Measurements from ENCODE around the gene KIAA1755.

The KIAA1755 gene

DNA sequence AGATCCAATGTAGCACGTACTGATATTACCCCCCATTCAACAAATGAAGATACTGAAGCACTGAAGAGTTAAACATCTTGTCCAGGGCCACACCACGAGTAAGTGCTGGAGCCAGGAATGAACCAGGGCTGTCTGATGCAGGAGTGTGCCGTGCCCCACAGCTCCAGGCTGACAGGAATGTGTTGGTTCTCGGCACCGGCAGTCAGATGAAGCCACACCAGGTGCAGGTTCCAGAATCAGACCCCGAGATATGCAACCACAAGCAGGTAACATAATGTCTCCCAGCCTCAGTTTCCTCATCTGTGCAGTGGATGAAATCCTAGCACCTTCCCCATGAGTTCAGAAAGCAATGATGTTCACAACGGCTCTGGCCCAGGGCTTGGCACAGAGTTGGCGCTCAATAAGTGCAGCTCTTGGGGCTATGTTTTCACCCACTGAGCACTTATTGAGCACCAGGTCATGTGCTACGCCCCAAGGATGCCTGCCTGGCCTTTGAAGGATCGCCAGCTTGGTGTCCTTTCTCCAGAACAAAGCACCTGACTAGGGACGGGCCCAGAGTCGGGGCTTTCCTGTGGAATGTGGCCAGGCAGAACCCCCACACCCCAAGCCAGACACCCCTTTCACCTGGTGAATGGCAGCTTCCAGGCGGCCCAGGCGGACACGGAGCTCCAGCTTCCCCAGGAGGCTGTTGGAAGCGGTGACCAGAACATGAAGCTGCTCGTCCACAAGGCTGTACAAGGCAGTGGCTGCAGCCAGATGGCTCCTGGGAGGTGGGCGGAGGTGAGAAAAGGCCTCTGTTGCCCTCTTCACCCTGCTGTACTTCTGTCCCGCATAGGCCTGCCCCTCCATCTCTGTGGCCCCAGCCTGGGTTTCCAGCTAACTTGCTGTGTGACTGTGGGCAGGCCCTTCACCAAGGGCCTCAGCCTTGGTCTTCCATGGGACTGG is 41.3 kb downstream of the KIAA1755 start:
- no peak for DNase-seq (ENCODE audit: low read depth, low spot score)

DNA sequence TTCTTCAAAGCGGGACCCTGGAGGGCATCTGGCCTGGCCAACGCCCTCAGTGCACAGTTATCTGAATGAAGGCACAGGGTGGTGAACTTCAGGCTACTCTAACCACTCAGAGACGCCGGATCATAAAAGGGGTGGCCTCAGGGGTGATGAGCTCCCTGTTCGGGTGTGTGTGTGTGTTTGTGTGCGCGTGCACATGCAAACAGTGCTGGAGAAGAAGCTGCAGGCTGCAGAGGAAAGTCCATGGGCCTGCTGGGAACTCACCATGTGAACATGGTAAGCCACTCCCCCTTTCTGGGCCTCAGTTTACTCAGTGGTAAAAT is 42.0 kb downstream of the KIAA1755 start:
- no peak for DNase-seq (ENCODE audit: low read depth, low spot score)

DNA sequence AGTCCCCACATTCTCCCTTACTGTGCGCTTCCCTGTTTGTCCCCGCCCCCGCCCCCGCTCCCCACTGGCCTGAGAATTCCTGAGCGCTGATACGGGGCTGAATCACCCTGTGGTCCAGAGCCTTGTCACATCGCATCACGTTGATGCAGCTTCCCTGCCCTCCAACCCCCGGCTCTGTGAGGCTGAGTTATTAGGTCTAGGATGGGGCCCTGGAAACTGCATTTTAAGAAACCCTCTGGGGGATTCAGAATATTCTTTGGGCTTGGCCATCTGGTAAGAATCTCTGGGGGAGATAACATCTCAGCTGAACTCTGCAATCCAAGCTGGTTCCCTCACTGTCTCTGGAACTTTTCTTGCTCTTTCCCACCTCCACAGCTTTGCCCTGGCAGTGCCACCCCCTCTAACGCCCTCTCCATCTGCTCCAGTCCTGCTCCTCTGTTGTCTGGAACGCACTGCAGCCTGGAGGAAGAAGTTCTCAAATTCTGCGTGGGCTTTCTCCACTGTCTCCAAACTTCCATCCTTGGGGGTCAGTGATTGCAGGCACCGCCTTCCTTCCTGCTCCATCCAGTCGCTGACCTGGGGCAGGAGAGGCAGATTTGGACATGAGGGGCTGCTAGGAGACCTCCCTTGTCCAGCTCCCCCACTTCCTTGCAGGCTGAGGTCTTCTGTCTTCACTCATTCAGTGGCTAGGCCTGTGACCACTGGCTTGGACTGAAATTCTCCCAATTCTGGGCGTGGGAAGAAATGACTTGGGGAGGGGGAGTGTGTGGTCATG is 42.6 kb downstream of the KIAA1755 start:
- DNase-seq (ENCODE audit: low read depth, low spot score), result no peak

DNA sequence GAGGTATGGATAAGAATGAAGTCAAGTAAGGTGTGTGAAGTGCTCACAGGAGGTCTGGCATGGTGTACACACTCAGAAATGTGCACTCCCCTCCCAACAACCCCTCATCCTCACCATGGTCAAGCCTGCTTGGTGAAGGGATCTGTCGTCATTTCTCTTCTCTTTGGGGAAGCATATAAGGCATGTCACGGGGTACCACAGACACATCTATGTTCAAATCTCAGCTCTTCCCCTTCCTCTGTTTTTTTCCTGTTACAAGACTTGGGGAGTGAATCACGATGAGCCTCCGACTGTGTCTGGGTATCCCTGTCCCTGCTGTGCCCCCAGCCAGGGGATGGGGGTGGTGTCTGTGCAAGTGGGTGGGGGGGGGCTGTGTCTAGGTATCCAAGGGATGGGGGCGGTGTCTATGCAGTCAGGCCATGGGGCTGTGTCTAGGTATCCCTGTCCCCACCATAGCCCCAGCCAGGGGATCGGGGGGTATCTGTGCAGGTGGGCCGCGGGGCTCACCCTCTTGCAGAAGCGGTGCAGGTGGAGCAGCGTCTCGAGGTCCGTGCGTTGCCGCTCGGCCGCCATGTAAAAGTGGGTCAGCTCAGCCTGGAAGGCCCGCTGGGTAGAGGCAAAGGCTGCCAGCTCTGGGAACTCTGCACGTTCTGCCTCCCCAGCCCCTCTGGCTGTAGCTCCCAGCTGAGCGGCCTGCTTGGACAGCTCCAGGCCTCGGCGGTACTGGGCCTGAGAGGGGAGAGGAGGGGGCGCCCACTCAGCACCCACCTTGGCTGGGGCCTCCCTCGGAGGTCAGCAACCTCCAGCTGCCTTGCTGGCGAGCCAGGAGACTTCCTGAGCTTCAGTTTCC is 43.6 kb downstream of the KIAA1755 start:
- no peak for DNase-seq (ENCODE audit: low read depth, low spot score)

DNA sequence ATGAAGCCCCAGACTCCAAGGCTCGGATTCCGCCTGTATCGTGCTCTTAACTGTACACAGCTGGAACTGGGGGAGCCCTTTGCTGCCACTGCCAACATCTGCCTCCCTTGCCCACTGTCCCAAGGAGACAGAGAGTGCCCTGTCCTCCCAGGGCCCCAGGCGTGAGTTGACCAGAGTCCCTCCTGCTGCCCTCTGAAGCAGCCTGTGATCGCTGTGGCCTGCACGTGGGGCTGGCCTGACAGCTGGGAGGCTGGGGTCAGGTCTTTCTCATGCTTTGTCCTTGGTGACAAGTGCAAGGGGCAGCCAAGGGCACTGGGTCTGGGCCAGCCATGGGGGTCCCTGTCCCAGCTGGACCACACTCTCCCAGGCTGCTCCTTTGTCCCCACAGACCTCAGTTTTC is 44.3 kb downstream of the KIAA1755 start:
- no peak for DNase-seq (ENCODE audit: low read depth, low spot score)

DNA sequence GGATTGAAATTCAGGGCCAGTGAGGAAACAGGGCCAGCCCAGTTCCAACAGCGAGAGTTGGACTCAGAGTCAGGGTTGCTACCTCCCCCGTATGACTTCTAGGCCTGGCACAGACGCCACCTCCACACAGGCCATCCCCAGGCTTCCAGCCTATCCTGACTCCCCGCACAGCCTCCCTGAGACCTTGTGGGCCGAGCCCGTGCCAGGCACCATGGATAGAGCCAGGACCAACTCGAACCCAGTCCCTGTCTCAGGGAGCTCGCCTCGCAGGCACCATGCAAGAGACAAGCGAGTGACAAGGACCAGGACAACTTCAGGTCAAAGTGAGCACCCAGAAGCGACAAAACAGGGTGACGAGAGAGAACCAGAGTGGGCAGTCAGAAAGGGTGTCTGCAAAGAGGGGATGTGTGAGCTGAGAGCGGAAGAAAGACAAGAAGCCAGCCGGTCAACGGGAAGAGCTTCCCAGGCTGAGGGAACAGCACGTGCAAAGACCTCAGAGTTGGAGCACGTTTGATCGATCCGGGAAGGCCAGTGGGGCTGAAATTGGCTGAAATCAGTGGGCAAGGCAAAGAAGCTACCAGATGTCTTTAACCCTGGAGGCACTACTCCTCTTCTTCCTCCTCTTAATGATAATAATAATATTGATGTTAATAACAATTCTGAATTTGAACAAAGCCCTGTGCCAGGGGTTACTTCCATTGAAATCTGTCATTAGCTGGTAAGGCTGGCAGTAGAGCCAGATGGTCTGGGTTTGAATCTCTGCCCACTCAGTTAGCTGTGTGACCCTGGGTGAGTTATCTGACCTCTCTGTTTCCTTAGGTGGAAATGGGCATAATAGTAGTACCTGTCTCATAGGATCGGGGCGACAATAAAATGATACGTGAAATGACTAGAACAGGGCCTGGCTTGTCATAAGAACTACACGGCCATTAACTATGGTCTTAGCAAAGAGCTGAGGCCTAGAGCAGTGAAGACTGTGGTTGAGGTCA is 45.0 kb downstream of the KIAA1755 start:
- no peak for DNase-seq (ENCODE audit: low read depth, low spot score)

DNA sequence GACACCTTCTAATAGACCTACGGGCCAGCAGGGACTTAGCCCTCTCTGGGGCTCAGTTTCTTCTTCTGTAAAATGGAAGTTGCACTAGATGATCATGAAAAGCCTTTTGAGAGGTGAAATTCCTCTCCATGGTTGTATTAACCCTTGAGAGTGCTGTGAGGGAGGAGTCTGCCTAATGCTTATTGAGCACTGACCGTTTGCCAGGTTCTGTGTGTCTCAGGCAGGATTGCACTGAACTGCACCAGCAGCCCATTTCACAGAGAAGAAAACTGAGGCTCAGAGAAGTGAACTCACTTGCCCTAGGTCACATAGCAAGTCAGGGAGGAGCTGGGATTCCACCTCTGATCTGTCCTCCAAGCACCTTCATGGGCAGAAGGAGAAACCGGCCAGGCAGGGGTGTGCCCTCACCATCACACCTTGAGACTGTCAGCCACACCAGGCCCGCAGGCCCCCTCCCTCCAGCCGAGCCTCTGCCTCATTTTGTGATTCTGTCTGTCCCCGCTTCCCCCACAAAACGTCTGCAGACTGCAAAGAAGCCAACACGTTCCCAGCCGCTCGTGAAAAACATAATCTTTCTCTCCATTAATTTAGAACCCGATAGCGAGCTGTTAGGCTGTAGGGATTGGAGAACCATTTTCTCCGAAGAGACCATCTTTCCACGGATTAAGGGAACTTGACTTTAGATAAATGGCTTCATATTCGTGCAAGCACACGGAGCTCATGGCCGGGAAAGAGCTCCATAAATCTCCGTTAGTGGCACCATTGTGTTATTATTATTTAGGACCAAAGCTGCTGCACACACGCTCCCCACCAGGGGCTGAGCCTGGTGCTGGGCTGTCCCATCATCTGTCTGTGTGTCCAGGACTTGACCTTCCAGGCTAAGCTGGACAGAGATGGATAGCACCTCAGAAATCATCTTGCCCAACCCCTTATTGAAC is 46.0 kb downstream of the KIAA1755 start:
- DNase-seq (ENCODE audit: low read depth, low spot score), result no peak

DNA sequence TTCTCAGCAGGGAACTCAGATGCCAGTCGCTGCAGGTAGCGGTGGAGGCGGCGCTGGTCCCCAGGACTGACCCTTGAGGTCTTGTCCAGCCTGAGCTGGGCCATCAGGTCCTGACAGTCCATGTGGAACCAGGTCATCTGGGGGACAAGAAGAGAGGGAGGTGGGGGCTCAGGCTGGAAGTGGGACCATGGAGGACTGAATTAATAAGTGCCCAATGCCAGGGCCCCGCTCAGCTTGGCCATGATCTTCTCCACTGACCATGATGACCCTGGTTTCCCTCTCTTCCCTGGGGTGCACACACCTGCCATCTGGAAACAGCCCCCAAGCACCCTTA is 47.0 kb downstream of the KIAA1755 start:
- no peak for DNase-seq (ENCODE audit: low read depth, low spot score)

DNA sequence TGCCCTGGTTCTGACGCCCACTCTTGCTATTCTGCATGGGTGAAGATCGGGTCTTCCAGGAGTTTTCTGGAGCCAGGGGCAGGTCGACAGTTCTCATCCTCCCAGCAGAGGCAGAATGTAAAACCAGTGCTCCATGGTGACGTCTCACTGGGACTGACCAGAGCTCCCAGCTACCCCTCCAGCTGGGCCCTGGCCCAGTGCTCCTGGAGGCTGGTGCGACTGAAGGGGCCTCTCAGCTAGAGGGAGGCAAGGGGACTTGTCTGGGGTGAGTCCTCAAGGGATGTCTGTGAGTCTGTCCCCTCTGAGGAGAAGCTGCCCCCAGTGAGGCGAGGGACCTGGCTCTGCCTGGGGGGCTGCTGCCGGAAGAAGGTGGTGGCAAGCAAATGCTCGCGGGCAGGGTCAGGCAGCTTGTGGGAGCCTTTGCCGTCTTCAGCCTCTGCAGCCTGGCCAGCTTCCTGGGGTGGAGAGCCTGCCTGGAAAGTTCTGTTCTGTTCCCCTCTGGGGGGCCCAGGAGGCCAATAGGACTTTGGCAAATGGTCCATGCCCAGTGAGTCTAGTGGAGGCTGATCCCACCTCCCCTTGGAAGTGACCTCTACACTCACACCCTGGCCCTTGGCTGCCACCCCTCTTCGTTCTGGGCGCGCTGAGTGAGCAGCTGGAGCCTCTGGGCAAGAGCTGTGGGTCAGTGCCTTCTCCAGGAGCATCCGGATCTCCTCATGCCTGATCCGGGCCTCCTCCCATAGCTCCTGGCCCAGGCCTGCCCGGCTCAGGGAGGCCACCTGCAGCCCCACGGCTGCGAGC is 47.5 kb downstream of the KIAA1755 start:
- no peak for DNase-seq (ENCODE audit: low read depth, low spot score)

DNA sequence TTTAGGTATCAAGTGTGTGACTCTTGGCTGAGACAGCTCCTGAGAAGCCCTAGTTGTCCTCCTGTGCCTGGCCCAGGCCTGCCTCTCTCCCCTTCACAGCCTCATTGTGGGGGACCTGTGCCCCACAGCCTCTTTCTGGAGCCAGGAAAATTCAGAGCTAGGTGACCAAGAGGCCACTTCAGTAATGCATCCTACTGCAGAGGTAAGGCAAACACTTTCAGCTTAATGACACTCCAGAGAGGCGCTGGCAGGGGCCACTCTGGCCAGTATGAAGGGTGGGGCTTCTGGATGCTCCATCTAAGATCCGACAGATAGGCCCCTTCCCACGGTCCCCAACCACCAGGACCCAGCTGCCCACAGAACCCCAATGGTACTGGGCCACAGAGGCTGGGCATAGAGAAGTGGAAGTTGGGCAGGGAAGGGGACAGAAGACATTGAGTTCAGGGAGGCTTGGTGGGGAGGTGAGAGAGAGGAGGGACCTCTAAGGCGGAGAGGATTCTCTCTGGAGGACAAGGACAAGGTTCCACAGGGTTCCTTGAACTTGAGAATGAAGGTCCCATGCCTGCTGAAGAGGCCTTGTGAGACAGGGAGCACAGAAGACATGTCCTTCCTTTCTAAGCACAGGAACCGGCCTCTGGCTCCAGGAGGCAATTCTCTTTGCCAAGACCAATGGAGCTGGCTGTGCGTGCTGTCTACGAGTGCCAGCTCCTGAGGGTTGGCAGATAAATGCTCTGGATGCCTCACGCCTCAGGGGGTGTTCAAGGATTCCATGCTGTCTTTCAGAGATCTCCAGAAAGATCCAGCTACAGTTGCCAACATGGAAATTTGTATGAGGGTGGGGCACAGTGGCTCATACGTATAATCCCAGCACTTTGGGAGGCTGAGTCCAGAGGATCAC is 49.1 kb downstream of the KIAA1755 start:
- DNase-seq (ENCODE audit: low read depth, low spot score), result no peak

DNA sequence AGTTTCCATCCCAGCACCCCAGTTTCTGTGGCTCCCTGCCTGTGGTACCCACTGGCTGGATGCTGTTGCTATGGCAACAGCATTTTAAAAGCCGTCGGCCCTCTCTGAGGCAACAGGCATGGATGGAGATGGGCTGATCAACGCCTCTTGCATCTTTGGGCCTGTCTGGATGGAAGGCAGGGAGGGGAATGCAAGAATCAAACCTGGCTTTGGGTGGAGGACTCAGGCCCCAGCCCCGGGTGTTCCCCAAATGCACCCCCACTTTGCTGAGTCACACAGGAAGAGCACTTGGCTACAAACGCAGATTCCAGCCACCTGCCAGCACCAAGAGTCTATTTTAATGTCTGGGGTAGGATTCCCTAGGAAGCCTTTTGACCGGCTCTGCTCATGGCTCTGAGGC is 49.8 kb downstream of the KIAA1755 start:
- DNase-seq (ENCODE audit: low read depth, low spot score), result no peak

DNA sequence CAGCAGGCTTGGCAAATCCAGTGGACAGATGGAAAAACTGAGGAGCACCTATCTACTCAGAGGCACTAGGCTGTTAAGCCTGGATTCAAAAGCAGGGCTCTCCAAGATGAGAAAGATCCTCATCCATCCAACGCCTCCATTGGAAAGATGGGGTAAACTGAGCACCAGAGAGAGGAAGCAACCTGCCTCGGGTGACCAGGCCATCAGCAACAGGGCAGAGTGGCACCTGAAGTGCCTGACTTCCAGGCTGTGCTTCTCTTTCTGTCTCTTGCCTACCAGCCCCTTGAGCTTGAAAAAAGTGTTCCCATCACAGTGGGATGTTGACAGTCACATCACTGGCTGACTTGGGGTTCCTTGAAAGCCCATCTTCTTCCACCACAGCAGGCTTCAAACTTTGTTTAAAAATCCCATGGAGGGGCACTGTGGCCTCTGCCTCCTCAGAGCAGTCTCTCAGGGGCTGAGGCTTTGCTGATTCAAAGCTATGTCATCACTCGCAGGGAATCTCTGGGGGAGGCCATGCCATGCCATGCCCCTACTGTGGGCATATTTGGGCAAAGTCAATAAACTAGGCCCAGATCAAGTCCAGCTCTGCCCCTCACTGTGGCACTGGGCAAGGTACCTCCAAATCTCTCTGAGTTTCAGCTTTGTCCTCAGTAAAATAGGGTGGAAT is 50.7 kb downstream of the KIAA1755 start:
- DNase-seq (ENCODE audit: low read depth, low spot score), result no peak

DNA sequence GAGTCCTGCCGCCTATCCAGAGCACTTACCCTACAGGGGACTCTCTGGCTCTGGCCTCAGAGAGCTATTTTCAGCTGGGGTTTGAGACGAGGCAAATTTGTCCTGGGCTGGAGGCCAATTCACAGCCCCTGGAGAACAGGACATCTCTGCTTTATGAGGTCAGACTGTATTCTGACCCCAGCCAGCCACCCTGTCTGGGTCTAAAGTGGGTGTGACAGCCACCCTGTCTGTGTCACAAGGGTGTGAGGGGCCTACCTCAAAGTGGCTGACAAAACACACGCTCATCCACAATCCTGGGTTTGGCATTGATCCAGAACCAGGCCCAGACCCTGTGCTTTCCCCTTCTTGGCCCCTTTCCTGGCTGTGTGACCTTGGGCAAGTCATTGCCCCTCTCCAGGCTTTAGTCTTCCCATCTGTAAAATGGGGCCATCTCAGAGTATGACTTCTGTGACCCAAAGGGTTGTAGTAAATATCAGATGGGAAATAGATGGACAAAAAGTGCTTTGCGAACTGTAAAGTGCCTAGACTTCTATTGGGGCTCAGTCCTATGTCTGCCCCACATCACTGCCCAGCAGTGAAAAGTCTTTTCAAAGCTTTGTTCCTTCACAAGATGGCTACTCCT is 51.4 kb downstream of the KIAA1755 start:
- no peak for DNase-seq (ENCODE audit: low read depth, low spot score)

DNA sequence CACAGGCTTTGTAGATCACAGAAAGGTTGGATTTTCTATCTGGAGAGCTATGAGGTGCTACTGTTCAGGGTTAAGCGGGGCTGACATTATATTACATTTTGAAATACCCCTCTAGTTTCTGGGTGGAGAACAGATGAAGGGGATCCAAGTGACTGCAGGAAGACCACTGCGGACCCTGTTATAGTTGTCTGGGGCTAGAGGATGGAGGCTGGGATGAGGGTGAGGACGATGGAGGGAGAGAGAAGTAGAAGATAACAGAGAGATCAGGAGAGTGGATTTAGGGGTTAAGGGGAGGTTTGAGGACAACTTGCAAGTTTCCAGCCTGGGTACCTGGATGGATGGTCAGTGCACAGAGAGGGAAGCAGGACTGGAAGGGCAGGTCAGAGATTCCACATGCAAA is 52.0 kb downstream of the KIAA1755 start:
- no peak for DNase-seq (ENCODE audit: low read depth, low spot score)

DNA sequence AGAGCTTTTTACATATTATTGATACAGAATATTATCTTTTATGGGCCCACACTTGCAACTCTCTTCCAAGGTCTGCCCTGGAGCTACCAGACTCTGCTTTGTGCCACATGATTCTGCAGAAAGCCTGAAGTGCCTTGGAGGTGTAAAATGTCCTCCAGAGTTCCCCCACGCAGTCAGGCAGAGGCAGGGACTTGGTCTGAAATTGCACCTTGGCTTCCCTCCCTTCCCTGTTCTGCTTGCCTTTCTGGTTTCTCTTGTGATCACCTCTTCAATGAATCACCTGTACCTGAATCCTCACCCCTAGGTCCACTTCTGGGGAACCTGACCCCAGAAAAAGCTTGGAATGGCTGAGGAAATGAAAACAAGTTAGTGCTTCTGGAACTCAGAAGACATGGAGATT is 52.4 kb downstream of the KIAA1755 start:
- DNase-seq (ENCODE audit: low read depth, low spot score), result no peak

DNA sequence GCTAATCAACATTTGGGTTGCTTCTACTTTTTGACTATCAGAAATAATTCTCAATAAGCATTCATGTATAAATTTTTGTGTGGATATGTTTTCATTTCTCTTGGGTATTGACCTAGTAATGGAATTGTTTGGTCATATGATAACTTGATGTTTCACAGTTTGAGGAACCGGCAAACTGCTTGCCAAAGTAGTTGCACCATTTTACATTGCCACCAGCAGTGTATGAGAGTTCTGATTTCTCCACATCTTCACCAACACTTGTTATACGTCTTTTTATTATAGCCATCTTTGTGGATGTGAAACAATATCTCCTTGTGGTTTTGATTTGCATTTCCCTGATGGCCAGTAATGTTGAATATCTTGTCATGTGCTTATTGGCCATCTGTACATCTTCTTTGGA is 52.9 kb downstream of the KIAA1755 start:
- no peak for DNase-seq (ENCODE audit: low read depth, low spot score)

DNA sequence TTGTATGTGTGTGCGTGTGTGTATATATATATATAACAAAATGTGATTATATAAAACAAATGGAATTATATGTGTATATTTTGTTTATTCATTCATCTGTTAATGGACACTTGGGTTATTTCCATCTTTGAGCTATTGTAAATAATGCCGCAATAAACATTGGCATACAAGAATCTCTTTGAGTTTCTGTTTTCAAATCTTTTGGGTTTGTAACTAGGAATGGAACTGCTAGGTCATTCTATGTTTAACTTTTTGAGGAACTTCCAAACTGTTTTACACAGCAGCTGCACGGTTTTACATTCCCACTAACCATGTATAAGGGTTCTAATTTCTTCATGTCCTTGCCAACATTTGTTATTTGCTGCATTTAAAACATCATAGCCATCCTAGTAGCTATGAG is 55.5 kb downstream of the KIAA1755 start:
- DNase-seq (ENCODE audit: low read depth, low spot score), result no peak

Data from smooth muscle cell of the brain vasculature (primary cell).